ENCODE data around the gene CNTNAP2.

- TF ChIP-seq, protein P1, sequence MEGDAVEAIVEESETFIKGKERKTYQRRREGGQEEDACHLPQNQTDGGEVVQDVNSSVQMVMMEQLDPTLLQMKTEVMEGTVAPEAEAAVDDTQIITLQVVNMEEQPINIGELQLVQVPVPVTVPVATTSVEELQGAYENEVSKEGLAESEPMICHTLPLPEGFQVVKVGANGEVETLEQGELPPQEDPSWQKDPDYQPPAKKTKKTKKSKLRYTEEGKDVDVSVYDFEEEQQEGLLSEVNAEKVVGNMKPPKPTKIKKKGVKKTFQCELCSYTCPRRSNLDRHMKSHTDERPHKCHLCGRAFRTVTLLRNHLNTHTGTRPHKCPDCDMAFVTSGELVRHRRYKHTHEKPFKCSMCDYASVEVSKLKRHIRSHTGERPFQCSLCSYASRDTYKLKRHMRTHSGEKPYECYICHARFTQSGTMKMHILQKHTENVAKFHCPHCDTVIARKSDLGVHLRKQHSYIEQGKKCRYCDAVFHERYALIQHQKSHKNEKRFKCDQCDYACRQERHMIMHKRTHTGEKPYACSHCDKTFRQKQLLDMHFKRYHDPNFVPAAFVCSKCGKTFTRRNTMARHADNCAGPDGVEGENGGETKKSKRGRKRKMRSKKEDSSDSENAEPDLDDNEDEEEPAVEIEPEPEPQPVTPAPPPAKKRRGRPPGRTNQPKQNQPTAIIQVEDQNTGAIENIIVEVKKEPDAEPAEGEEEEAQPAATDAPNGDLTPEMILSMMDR (conservative IDR thresholded peaks at IDR 0.05; ENCODE audit: low read length) = no peak
- TF ChIP-seq EZH2phosphoT487 (IDR thresholded peaks at IDR 0.05; ENCODE audit: borderline replicate concordance, low read depth, low read length) = no peak
Measured at GRCh38 chr7:146875237-146875785, 758.7 kb downstream of the CNTNAP2 start.
